Naive thymus-derived CD8-positive, alpha-beta T cell (primary cell): Measurements from ENCODE around the gene ZNF100. TPM values are rescaled to one million over a fixed set of nuclear protein-coding genes. Genes with fewer than 3 reads are reported as not detected.
"Not testable (repeated sequence)": the region's sequence is repeated elsewhere in the genome, so short reads cannot be mapped to it uniquely, and the experiment has no call there.

Source experiments
- ATAC-seq, 2 donors: fragments of 150-1000 bp; cut with Tn5 transposase in 1 of 2; sonication (Bioruptor Pico), chemical (Tn5 transposase) in 1 of 2; 1 replicate in 1 of 2; 2 replicates in 1 of 2; pipeline ENCODE4 v1.10.0; 2021; ENCODE audit warnings: mild to moderate bottlenecking in 2 of 2, moderate library complexity in 2 of 2
- POLR2A ChIA-PET: fragments of 350-600 bp; sonication (Branson Sonifier 250); formaldehyde crosslinking; loops from one replicate; lab custom pipeline; 2021; ENCODE audit warnings: antibody characterized with exemption; lab: Charles Lee
- DNase-seq, 10 donors: peaks; one replicate each; pipeline versions ENCODE4 v3.0.0 to v3.0.0-alpha.2; 2020 to 2022
- H3K27ac Mint-ChIP-seq, 10 donors: one replicate each; pipeline ENCODE4 v1.8.0; 2020 to 2022; ENCODE audit warnings: mild to moderate bottlenecking in 10 of 10, mixed read lengths in 10 of 10, moderate library complexity in 4 of 10, inconsistent platforms in 1 of 10
- H3K27me3 Mint-ChIP-seq, 5 donors: one replicate each; pipeline ENCODE4 v1.8.0; 2021 to 2022; ENCODE audit warnings: mixed read lengths in 5 of 5
- H3K36me3 Mint-ChIP-seq, 3 donors: one replicate each; pipeline ENCODE4 v1.8.0; 2020 to 2022; ENCODE audit warnings: mixed read lengths in 3 of 3, mild to moderate bottlenecking in 2 of 3, inconsistent platforms in 1 of 3
- H3K4me1 Mint-ChIP-seq, 4 donors: one replicate each; pipeline ENCODE4 v1.8.0; 2021 to 2022; ENCODE audit warnings: mixed read lengths in 4 of 4
- H3K4me3 Mint-ChIP-seq, 10 donors: one replicate each; pipeline ENCODE4 v1.8.0; 2020 to 2022; ENCODE audit warnings: mild to moderate bottlenecking in 10 of 10, mixed read lengths in 10 of 10, moderate library complexity in 6 of 10, inconsistent platforms in 1 of 10
- H3K9me3 Mint-ChIP-seq, 9 donors: one replicate each; pipeline ENCODE4 v1.8.0; 2020 to 2022; ENCODE audit warnings: mixed read lengths in 9 of 9, mild to moderate bottlenecking in 3 of 9, inconsistent platforms in 1 of 9, moderate library complexity in 1 of 9
- polyA plus RNA-seq, 3 donors: library from polyadenylated mRNA; unstranded; fragments of 300-500 nt; fragmentation: Illumina TruSeq; gene quantifications; one replicate each; pipeline ENCODE4 v1.2.3, GENCODE V29; 2021
- total RNA-seq, 8 experiments: library from RNA in 2 of 8; stranded (reverse) in 2 of 8; gene quantifications; one replicate each; pipeline ENCODE4 v1.2.3 and lab custom pipeline; 2021 to 2026

The ZNF100 gene
- total RNA-seq: 1 to 10 TPM; 9.1 to 9.7 TPM
- 10 to 100 TPM in 1 of 3 donors, 1 to 10 TPM in 2; 9.4 to 11.5 (median 9.6) TPM for polyA plus RNA-seq
- 21.7 to 44.1 (median 30.1) reads per million in 6 experiments for total RNA-seq (lab: John Stamatoyannopoulos, UW)

DNA sequence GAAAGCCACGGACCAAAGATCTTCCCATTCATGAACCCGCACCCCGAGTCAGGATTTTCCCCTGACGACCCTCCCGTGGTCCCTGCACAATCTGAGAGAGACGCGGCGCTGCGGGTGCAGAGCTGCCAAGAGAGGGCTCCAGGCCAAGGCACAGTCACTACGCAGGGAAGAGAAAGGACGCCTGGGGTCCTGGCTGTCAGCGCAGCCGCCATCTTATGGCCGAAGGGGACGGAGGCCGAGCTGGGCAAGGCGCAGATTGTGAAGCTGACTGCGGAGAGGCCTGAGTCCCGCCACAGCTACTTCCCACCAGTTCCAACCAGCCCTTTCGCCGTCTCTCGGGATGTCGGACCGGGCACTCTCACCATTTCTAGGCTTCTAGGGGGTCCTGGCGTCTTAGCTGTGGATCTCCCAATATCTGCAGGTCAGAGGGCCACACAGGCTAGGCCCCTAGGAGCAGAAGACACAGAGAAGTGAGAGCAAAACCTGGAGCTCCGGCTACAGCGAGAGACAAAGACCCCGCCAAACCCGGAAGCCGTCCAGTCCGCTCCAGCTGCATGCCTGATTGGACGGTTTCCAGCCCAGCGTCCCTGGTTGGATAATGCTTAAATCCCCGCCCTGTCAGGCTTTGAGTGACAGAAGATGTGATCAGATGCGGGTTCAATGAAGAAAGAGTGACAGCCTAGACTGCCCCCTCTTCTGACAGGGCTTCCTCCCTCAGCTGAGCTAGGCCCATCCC lies at the start of gene ZNF100:
Gene ZNF100, minus strand, starts transcription at position 515 of the 736 bp plus-strand sequence. Its CDS starts 150 bp downstream, at position 365.
- peak; percentile 98 for ATAC-seq

GRCh38 chr19:21812448-21812847 lies 45.1 kb upstream of the ZNF100 start:
- peaks cover 0 to 3% (median 0%) of the 10 kb centered on the region in 4 donors for H3K4me1 Mint-ChIP-seq
- H3K4me3 Mint-ChIP-seq: peak overlapping the region in 1 of 10 donors; percentile 1
- H3K27ac Mint-ChIP-seq: no peak overlapping the region
- DNase-seq (no peak), ATAC-seq (no peak)
- no peaks in the 10 kb centered on the region for H3K27me3 Mint-ChIP-seq
- POLR2A ChIA-PET: no interaction called here
- peaks cover 0 to 95% (median 38%) of the 10 kb centered on the region in 9 donors for H3K9me3 Mint-ChIP-seq
- peaks cover 49 to 92% (median 84%) of the 10 kb centered on the region in 3 donors for H3K36me3 Mint-ChIP-seq

More for the DNA sequence above, at the start of gene ZNF100:
- Mint-ChIP-seq H3K27me3 (no peaks in the 10 kb centered on the region), H3K9me3 (peaks cover 0 to 3% (median 0%) of the 10 kb centered on the region in 9 donors), H3K27ac (peak within 1 kb of the TSS; percentile 92 to 98 (median 94)), H3K4me1 (peaks cover 1 to 34% (median 21%) of the 10 kb centered on the region in 4 donors), H3K36me3 (peaks cover 0 to 33% (median 19%) of the 10 kb centered on the region in 3 donors), H3K4me3 (peak within 1 kb of the TSS; percentile 94 to 98 (median 97))
- peak; percentile 70 to 92 (median 85) for DNase-seq
- POLR2A ChIA-PET: interaction anchor here (0.6 to 2.2 kb wide), 7 partner anchors 29 to 1202 kb away, joined by 3 to 23 read pairs (median 6); partner anchors contain the start of genes ZNF429, ZNF43, ZNF493 and ZNF708

DNA sequence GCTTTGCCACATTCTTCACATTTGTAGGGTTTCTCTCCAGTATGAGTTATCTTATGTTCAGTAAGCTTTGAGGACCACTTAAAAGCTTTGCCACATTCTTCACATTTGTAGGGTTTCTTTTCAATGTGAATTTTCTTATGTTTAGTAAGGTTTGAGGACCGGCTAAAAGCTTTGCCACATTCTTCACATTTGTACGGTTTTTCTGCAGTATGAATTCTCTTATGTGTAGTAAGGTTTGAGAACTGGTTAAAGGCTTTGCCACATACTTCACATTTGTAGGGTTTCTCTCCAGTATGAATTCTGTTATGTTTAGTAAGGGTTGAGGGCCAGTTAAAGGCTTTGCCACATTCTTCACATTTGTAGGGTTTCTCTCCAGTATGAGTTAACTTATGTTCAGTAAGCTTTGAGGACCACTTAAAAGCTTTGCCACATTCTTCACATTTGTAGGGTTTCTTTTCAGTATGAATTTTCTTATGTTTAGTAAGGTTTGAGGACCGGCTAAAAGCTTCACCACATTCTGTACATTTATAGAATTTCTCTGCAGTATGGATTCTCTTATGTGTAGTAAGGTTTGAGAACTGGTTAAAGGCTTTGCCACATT lies 41.1 kb upstream of the ZNF100 start:
- peaks cover 0 to 97% (median 40%) of the 10 kb centered on the region in 9 donors for H3K9me3 Mint-ChIP-seq
- H3K27ac Mint-ChIP-seq, H3K4me1 Mint-ChIP-seq, POLR2A ChIA-PET, ATAC-seq, DNase-seq, H3K4me3 Mint-ChIP-seq, H3K27me3 Mint-ChIP-seq: not testable (repeated sequence)
- peaks cover 47 to 67% (median 49%) of the 10 kb centered on the region in 3 donors for H3K36me3 Mint-ChIP-seq

- no peak for ATAC-seq
- Mint-ChIP-seq H3K36me3 (peaks cover 0 to 26% (median 10%) of the 10 kb centered on the region in 3 donors), H3K4me3 (no peak overlapping the region), H3K27me3 (peaks cover 0 to 15% (median 4%) of the 10 kb centered on the region in 5 donors), H3K4me1 (no peaks in the 10 kb centered on the region), H3K9me3 (peaks cover 0 to 75% (median 15%) of the 10 kb centered on the region in 9 donors), H3K27ac (no peak overlapping the region)
- DNase-seq: no peak
- POLR2A ChIA-PET: no interaction called here
These were observed 22.2 kb upstream of the ZNF100 start for GRCh38 chr19:21789466-21790085.

GRCh38 chr19:21786936-21787335 lies 19.6 kb upstream of the ZNF100 start:
- Mint-ChIP-seq H3K36me3 (peaks cover 0 to 19% (median 7%) of the 10 kb centered on the region in 3 donors), H3K27ac (no peak overlapping the region), H3K4me1 (no peaks in the 10 kb centered on the region), H3K27me3 (peaks cover 0 to 13% (median 2%) of the 10 kb centered on the region in 5 donors), H3K9me3 (peaks cover 0 to 66% (median 13%) of the 10 kb centered on the region in 9 donors), H3K4me3 (no peak overlapping the region)
- no peak for DNase-seq
- POLR2A ChIA-PET: no interaction called here
- ATAC-seq: no peak

- H3K36me3 Mint-ChIP-seq, H3K27me3 Mint-ChIP-seq, POLR2A ChIA-PET: not testable (repeated sequence)
These were observed 8.4 kb upstream of the ZNF100 start for GRCh38 chr19:21775792-21776191.

DNA sequence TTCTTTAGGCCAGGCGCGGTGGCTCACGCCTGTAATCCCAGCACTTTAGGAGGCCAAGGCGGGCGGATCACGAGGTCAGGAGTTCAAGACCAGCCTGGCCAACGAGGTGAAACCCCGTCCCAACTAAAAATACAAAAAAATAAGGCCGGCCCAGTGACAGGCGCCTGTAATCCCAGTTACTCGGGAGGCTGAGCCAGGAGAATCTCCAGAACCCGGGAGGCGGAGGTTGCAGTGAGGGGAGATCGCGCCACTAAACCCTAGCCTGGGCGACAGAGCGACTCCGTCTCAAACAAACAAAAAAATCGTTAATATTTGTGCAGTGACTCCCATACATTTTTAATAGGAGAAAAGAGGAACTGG lies 694 bp downstream of the ZNF100 start:
- Mint-ChIP-seq H3K4me3 (peak overlapping the region; percentile 94 to 98 (median 97)), H3K4me1 (peaks cover 4 to 40% (median 23%) of the 10 kb centered on the region in 4 donors), H3K36me3 (peaks cover 2 to 38% (median 24%) of the 10 kb centered on the region in 3 donors), H3K27ac (peak overlapping the region; percentile 92 to 98 (median 94))
- ATAC-seq (peak; percentile 2 to 8), DNase-seq (peak in 1 of 10 donors; percentile 3)
- POLR2A ChIA-PET: interaction anchor here (0.7 to 2.2 kb wide), 6 partner anchors 68 to 1201 kb away, joined by 5 to 23 read pairs (median 6); partner anchors contain the start of genes ZNF43, ZNF493, ZNF708 and ZNF737
- not testable (repeated sequence) for H3K9me3 Mint-ChIP-seq, H3K27me3 Mint-ChIP-seq

More at GRCh38 chr19:21775792-21776191, 8.4 kb upstream of the ZNF100 start:
- ATAC-seq, H3K27ac Mint-ChIP-seq, H3K4me3 Mint-ChIP-seq, H3K9me3 Mint-ChIP-seq, H3K4me1 Mint-ChIP-seq, DNase-seq: not testable (repeated sequence)

DNA sequence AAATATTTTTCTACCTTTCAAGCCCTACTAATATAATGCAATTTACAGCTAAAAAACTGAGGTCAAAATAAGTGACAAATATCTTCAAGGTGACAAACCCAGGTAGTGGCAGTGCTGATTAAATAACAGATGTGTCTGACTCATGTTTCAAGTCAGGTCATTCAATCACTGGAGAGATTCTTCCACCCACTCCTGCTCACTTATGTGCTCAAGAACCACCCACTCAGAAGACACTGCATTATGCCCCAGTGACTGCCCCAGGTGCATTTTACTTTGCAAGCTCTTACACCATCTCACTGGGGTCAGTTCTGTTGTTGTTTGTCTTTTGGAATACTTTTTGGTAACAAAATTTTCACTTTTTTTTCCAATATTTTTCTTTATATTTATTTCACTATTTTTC lies 2.2 kb downstream of the ZNF100 start:
- POLR2A ChIA-PET: interaction anchor here (0.6 kb wide), 1 partner anchor 179 kb away, joined by 3 read pairs; no protein-coding TSS in a partner anchor
- Mint-ChIP-seq H3K27me3 (no peaks in the 10 kb centered on the region), H3K4me1 (peaks cover 7 to 42% (median 24%) of the 10 kb centered on the region in 4 donors), H3K9me3 (peaks cover 0 to 12% (median 0%) of the 10 kb centered on the region in 9 donors), H3K36me3 (peaks cover 5 to 52% (median 35%) of the 10 kb centered on the region in 3 donors), H3K27ac (peak overlapping the region in 2 of 10 donors; percentile 43 to 49), H3K4me3 (peak overlapping the region in 5 of 10 donors; percentile 14 to 97 (median 39))
- no peak for ATAC-seq
- no peak for DNase-seq

- H3K4me3 Mint-ChIP-seq, POLR2A ChIA-PET, H3K27me3 Mint-ChIP-seq, DNase-seq, ATAC-seq: not testable (repeated sequence)
- peaks cover 0 to 41% (median 0%) of the 10 kb centered on the region in 9 donors for H3K9me3 Mint-ChIP-seq
- peaks cover 16 to 45% (median 20%) of the 10 kb centered on the region in 4 donors for H3K4me1 Mint-ChIP-seq
- H3K27ac Mint-ChIP-seq: peak overlapping the region in 2 of 10 donors; percentile 16 to 77
- H3K36me3 Mint-ChIP-seq: peaks cover 28 to 82% (median 59%) of the 10 kb centered on the region in 3 donors
These were observed 5.8 kb downstream of the ZNF100 start for GRCh38 chr19:21761547-21761946.

DNA sequence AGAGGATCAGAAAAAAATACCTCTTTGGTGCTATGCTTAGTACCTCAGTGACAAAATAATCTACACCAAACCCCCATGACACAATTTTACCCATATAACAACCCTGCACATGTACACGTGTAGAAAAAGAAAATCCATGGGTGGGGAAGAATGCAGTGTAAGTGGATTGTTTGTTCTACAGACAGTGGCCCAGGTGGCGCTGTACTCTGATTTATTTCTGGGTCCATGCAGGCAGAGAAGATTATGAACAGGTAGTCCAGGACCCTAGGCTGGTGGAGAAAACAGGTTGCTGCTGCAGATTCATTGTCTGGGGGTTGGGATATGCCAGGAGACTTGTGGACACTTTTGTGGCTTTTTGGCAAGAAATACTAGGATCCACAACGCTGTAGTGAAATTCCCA lies 9.1 kb downstream of the ZNF100 start:
- POLR2A ChIA-PET: no interaction called here
- no peaks in the 10 kb centered on the region for H3K27me3 Mint-ChIP-seq
- H3K27ac Mint-ChIP-seq: peak overlapping the region in 2 of 10 donors; percentile 32 to 76
- H3K36me3 Mint-ChIP-seq: peaks cover 51 to 89% (median 79%) of the 10 kb centered on the region in 3 donors
- peaks cover 5 to 30% (median 23%) of the 10 kb centered on the region in 4 donors for H3K4me1 Mint-ChIP-seq
- H3K4me3 Mint-ChIP-seq: no peak overlapping the region
- no peak for ATAC-seq
- DNase-seq: peak in 1 of 10 donors; percentile 13
- H3K9me3 Mint-ChIP-seq: peaks cover 0 to 72% (median 5%) of the 10 kb centered on the region in 9 donors

DNA sequence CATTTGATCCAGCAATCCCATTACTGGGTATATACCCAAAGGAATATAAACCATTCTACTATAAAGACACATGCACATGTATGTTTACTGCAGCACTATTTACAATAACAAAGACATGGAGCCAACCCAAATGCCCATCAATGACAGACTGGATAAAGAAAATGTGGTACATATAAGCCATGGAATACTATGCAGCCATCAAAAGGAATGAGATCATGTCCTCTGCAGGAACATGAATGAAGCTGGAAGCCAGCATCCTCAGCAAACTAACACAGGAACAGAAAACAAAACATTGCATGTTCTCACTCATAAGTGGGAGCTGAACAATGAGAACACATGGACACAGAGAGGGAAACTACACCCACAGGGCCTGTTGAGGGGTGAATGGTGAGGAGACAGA lies 11.8 kb downstream of the ZNF100 start:
- H3K27me3 Mint-ChIP-seq, ATAC-seq, H3K27ac Mint-ChIP-seq, DNase-seq, H3K4me3 Mint-ChIP-seq: not testable (repeated sequence)
- peaks cover 52 to 88% (median 78%) of the 10 kb centered on the region in 3 donors for H3K36me3 Mint-ChIP-seq
- peaks cover 5 to 22% (median 16%) of the 10 kb centered on the region in 4 donors for H3K4me1 Mint-ChIP-seq
- POLR2A ChIA-PET: interaction anchor here (0.5 kb wide), 1 partner anchor 97 kb away, joined by 3 read pairs; no protein-coding TSS in a partner anchor
- peaks cover 0 to 77% (median 5%) of the 10 kb centered on the region in 9 donors for H3K9me3 Mint-ChIP-seq

DNA sequence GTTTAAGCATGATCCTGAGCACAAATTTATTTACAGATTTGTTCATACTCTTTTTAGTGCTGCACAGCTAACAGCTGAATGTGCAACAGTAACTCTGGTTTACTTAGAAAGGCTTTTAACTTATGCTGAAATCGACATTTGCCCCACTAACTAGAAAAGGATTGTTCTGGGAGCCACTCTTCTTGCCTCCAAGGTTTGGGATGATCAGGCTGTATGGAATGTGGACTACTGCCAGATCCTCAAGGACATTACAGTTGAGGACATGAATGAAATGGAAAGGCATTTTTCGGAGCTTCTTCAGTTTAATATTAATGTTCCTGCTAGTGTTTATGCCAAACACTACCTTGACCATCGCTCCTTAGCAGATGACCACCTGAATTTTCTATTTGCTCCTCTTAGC lies 16.0 kb downstream of the ZNF100 start:
- peaks cover 56 to 85% (median 83%) of the 10 kb centered on the region in 3 donors for H3K36me3 Mint-ChIP-seq
- DNase-seq: no peak
- peaks cover 6 to 22% (median 17%) of the 10 kb centered on the region in 4 donors for H3K4me1 Mint-ChIP-seq
- no peak overlapping the region for H3K27ac Mint-ChIP-seq
- ATAC-seq: no peak
- POLR2A ChIA-PET: no interaction called here
- H3K27me3 Mint-ChIP-seq: no peaks in the 10 kb centered on the region
- no peak overlapping the region for H3K4me3 Mint-ChIP-seq
- peaks cover 0 to 79% (median 5%) of the 10 kb centered on the region in 9 donors for H3K9me3 Mint-ChIP-seq
